Peyer's patch (tissue), 4 donors: ENCODE measurements around the gene GGA3. TPM values are rescaled to one million over a fixed set of nuclear protein-coding genes. Genes with fewer than 3 reads are reported as not detected.

ENCODE experiments used
- DNase-seq, 3 donors: peaks; one replicate each; pipeline ENCODE4 v3.0.0-alpha.2; 2017 to 2019
- H3K27ac ChIP-seq, 4 donors: fragments of 200-600 bp; sonication (generic); one replicate each; pipeline ENCODE4 v1.5.1; 2016 to 2019
- H3K27me3 ChIP-seq, 2 donors: fragments of 200-600 bp; sonication (generic); one replicate each; pipeline ENCODE4 v1.5.1; 2019
- H3K36me3 ChIP-seq, 3 donors: fragments of 200-600 bp; sonication (generic); one replicate each; pipeline ENCODE4 v1.5.1; 2016 to 2019
- H3K4me1 ChIP-seq, 4 donors: fragments of 200-600 bp; sonication (generic); one replicate each; pipeline ENCODE4 v1.5.1; 2016 to 2019
- H3K4me3 ChIP-seq, 4 donors: fragments of 200-600 bp; sonication (generic); 1 replicate in 3 of 4; 2 replicates in 1 of 4; pipeline ENCODE4 v1.5.1; 2016 to 2019; ENCODE audit warnings: mild to moderate bottlenecking in 1 of 4
- H3K9me3 ChIP-seq, 4 donors: fragments of 200-600 bp; sonication (generic); one replicate each; pipeline ENCODE4 v1.5.1; 2016 to 2019; ENCODE audit warnings: mild to moderate bottlenecking in 1 of 4
- CTCF ChIP-seq, 6 experiments: fragments of 450-650 bp in 4 of 6; fragments of 200-600 bp in 2 of 6; sonication (generic) in 1 of 6; IDR thresholded peaks; one replicate each; pipeline ENCODE4 v1.5.1; 2017 to 2019; ENCODE audit warnings: antibody characterized with exemption in 6 of 6, mild to moderate bottlenecking in 3 of 6, moderate library complexity in 1 of 6
- POLR2A ChIP-seq, 2 donors: fragments of 450-650 bp; IDR thresholded peaks; one replicate each; pipeline ENCODE4 v1.5.1; 2017; ENCODE audit warnings: antibody characterized with exemption in 2 of 2, mild to moderate bottlenecking in 2 of 2, moderate library complexity in 2 of 2
- total RNA-seq, 4 donors: library from RNA; depleted of rRNA; stranded (reverse); fragments of >200 nt; gene quantifications; one replicate each; pipeline ENCODE4 v1.1.0, GENCODE V29; 2016

GGA3 gene
- total RNA-seq, 4 donors from 2014 or later = 34.0 to 153 (median 77.0) TPM

GRCh38 chr17:75270966-75271232, 9.5 kb upstream of the GGA3 start, which contains the start of gene MIF4GD:
Gene MIF4GD (minus strand): TSS chr17:75271231. CDS start chr17:75270195, 1,036 bp downstream.
- Histone ChIP-seq H3K27ac (peak within 1 kb of the TSS; percentile 88 to 99 (median 96)), H3K4me3 (peak within 1 kb of the TSS; percentile 84 to 98 (median 94)), H3K27me3 (no peaks in the 10 kb centered on the region), H3K36me3 (peaks cover 0 to 13% (median 0%) of the 10 kb centered on the region in 3 donors), H3K4me1 (peaks cover 0 to 27% (median 9%) of the 10 kb centered on the region in 4 donors), H3K9me3 (no peaks in the 10 kb centered on the region)
- no peak for DNase-seq
- TF ChIP-seq POLR2A (IDR thresholded peaks at IDR 0.05) (peak in 1 of 2 donors; percentile 71), CTCF (IDR thresholded peaks at IDR 0.05) (no peak)

- peaks cover 0 to 18% (median 0%) of the 10 kb centered on the region in 3 donors for H3K36me3 ChIP-seq
- H3K4me1 ChIP-seq = peaks cover 0 to 27% (median 9%) of the 10 kb centered on the region in 4 donors
- DNase-seq = peak; percentile 66 to 81 (median 78)
- H3K27me3 ChIP-seq = no peaks in the 10 kb centered on the region
- peak overlapping the region; percentile 88 to 99 (median 96) for H3K27ac ChIP-seq
- H3K4me3 ChIP-seq = peak overlapping the region; percentile 84 to 98 (median 94)
- TF ChIP-seq POLR2A (IDR thresholded peaks at IDR 0.05) (no peak), CTCF (IDR thresholded peaks at IDR 0.05) (peak in 4 of 6 experiments; percentile 3 to 37 (median 22))
- H3K9me3 ChIP-seq = no peaks in the 10 kb centered on the region
These were observed 9.0 kb upstream of the GGA3 start for GRCh38 chr17:75270218-75270965.

DNA sequence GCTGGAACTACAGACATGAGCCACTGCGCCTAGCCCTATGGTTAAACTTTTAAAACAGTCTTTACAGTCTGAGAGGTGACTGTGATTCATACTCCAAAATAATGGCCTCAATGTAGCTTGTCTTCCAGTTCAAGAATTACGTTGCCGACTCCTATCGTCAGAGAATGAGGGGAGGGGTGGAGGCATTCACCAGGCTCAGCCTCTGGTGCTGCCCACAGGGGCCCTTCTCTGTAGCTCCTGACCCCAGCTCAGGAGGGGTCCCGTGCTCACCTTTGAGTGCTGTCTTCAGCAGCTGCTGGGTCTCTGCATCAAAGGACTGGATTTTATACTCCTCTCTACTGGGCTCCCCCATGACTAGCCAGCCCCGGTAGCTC, 8.4 kb upstream of the GGA3 start:
- peaks cover 0 to 27% (median 9%) of the 10 kb centered on the region in 4 donors for H3K4me1 ChIP-seq
- no peak for TF ChIP-seq CTCF (IDR thresholded peaks at IDR 0.05)
- no peak for TF ChIP-seq POLR2A (IDR thresholded peaks at IDR 0.05)
- H3K36me3 ChIP-seq = peaks cover 0 to 22% (median 0%) of the 10 kb centered on the region in 3 donors
- peak overlapping the region; percentile 88 to 99 (median 96) for H3K27ac ChIP-seq
- DNase-seq = no peak
- H3K9me3 ChIP-seq = no peaks in the 10 kb centered on the region
- H3K27me3 ChIP-seq = no peaks in the 10 kb centered on the region
- H3K4me3 ChIP-seq = peak overlapping the region; percentile 84 to 98 (median 94)

GRCh38 chr17:75267411-75268232, 6.2 kb upstream of the GGA3 start:
- no peaks in the 10 kb centered on the region for H3K27me3 ChIP-seq
- TF ChIP-seq POLR2A (IDR thresholded peaks at IDR 0.05) (no peak), CTCF (IDR thresholded peaks at IDR 0.05) (peak in 3 of 6 experiments; percentile 29 to 42 (median 39))
- no peaks in the 10 kb centered on the region for H3K9me3 ChIP-seq
- H3K36me3 ChIP-seq = peaks cover 0 to 40% (median 0%) of the 10 kb centered on the region in 3 donors
- no peak overlapping the region for H3K4me3 ChIP-seq
- peak in 1 of 3 donors; percentile 69 for DNase-seq
- no peak overlapping the region for H3K27ac ChIP-seq
- H3K4me1 ChIP-seq = peaks cover 0 to 28% (median 9%) of the 10 kb centered on the region in 4 donors

DNA sequence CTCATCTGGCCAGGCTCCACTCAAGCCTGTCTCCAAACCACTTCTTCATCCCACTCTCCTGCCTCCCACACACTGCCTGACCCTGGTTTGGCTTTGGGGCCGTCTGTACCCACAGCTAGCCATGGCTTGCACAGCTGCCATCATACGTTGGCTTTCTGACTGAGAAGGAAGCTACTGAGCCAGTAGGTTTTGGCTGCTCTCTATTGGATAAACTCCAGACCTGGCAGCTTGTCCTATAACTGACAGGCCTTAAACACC, 5.7 kb upstream of the GGA3 start:
- Histone ChIP-seq H3K36me3 (peaks cover 0 to 40% (median 0%) of the 10 kb centered on the region in 3 donors), H3K27ac (no peak overlapping the region), H3K27me3 (no peaks in the 10 kb centered on the region), H3K4me3 (no peak overlapping the region), H3K9me3 (no peaks in the 10 kb centered on the region), H3K4me1 (peaks cover 0 to 27% (median 10%) of the 10 kb centered on the region in 4 donors)
- TF ChIP-seq CTCF (IDR thresholded peaks at IDR 0.05) (no peak), POLR2A (IDR thresholded peaks at IDR 0.05) (no peak)
- no peak for DNase-seq
